Measurements from ENCODE around the gene CRIP1.

- TF ChIP-seq POLR2A (IDR thresholded peaks at IDR 0.05): no peak
- no peak for TF ChIP-seq CTCF (IDR thresholded peaks at IDR 0.05)
- no peak for TF ChIP-seq POLR2AphosphoS5 (IDR thresholded peaks at IDR 0.05)
- no peak for TF ChIP-seq EP300 (IDR thresholded peaks at IDR 0.05)
These were observed 17.0 kb upstream of the CRIP1 start for GRCh38 chr14:105469456-105470349.

All from suprapubic skin (tissue), 4 donors.